SK-N-SH (cell line): Measurements from ENCODE around the gene PLPPR2. TPM values are rescaled to one million over a fixed set of nuclear protein-coding genes. Genes with fewer than 3 reads are reported as not detected.

ENCODE experiments used
- CTCF ChIA-PET: fragments of 300-600, 350-600 bp; formaldehyde crosslinking; extraction: SDS; loops from one replicate; lab custom pipeline; 2021; lab: Yijun Ruan, JAX
- POLR2A ChIA-PET: fragments of 350-600 bp; sonication (Branson Sonifier 250); formaldehyde crosslinking; extraction: SDS; loops from one replicate; lab custom pipeline; 2020; ENCODE audit warnings: antibody characterized with exemption, inconsistent platforms; lab: Yijun Ruan, JAX
- DNase-seq: peaks from one replicate; pipeline ENCODE4 v3.0.0; 2012
- H2AFZ ChIP-seq: fragments of 200-600 bp; sonication (generic); 2 replicates; pipeline ENCODE4 v1.8.1; 2016; ENCODE audit warnings: antibody characterized with exemption, mild to moderate bottlenecking, low read depth
- H3F3A ChIP-seq: fragments of 200-600 bp; sonication (generic); replicated peaks from 2 replicates; pipeline ENCODE3; 2016; ENCODE audit warnings: antibody characterized with exemption, mild to moderate bottlenecking; ENCODE audit not compliant: insufficient read depth
- H3K27ac ChIP-seq, 2 experiments: fragments of 200-500 bp in 1 of 2; fragments of 200-600 bp in 1 of 2; sonication (Bioruptor generic) in 1 of 2; sonication (generic), shearing (Covaris generic) in 1 of 2; 2 replicates each; pipeline versions ENCODE4 v1.5.1 to v1.6.1; 2014 to 2016; ENCODE audit warnings: low read depth in 2 of 2, inconsistent platforms in 1 of 2, low read length in 1 of 2, mild to moderate bottlenecking in 1 of 2, mixed read lengths in 1 of 2
- H3K27me3 ChIP-seq: fragments of 200-600 bp; sonication (generic), shearing (Covaris generic); 2 replicates; pipeline ENCODE4 v1.6.1; 2016; ENCODE audit warnings: mixed run types; ENCODE audit not compliant: insufficient read depth
- H3K36me3 ChIP-seq, 2 experiments: fragments of 200-500 bp in 1 of 2; fragments of 200-600 bp in 1 of 2; sonication (Bioruptor generic) in 1 of 2; sonication (generic) in 1 of 2; replicated peaks in 1 of 2; 2 replicates each; pipeline versions ENCODE3 to v1.5.1; 2014 to 2016; ENCODE audit warnings: low read length in 1 of 2, mild to moderate bottlenecking in 1 of 2; ENCODE audit not compliant: insufficient read depth in 2 of 2, control insufficient read depth in 1 of 2
- H3K4me1 ChIP-seq, 2 experiments: fragments of 200-500 bp in 1 of 2; fragments of 200-600 bp in 1 of 2; sonication (Bioruptor generic) in 1 of 2; sonication (generic), shearing (Covaris generic) in 1 of 2; 2 replicates each; pipeline versions ENCODE4 v1.5.1 to v1.6.1; 2014 to 2016; ENCODE audit warnings: low read depth in 1 of 2, low read length in 1 of 2, mixed run types in 1 of 2; ENCODE audit not compliant: insufficient read depth in 2 of 2, control insufficient read depth in 1 of 2
- H3K4me2 ChIP-seq: fragments of 200-600 bp; sonication (generic), shearing (Covaris generic); 2 replicates; pipeline ENCODE4 v1.6.1; 2017; ENCODE audit warnings: mixed run types
- H3K4me3 ChIP-seq, 2 experiments: fragments of 200-500 bp in 1 of 2; fragments of 200-600 bp in 1 of 2; sonication (Bioruptor generic) in 1 of 2; sonication (generic), shearing (Covaris generic) in 1 of 2; 2 replicates each; pipeline versions ENCODE4 v1.5.1 to v1.8.1; 2014 to 2016; ENCODE audit warnings: low read depth in 2 of 2, inconsistent platforms in 1 of 2, low read length in 1 of 2, mild to moderate bottlenecking in 1 of 2, mixed read lengths in 1 of 2, moderate library complexity in 1 of 2
- H3K79me2 ChIP-seq: fragments of 200-600 bp; sonication (generic); 2 replicates; pipeline ENCODE4 v1.8.1; 2017; ENCODE audit warnings: mild to moderate bottlenecking; ENCODE audit not compliant: insufficient read depth
- H3K9ac ChIP-seq: fragments of 200-600 bp; sonication (generic); 2 replicates; pipeline ENCODE4 v1.6.1; 2017; ENCODE audit warnings: mixed run types
- H3K9me2 ChIP-seq: fragments of 200-600 bp; sonication (generic); 2 replicates; pipeline ENCODE4 v1.6.1; 2017; ENCODE audit warnings: mixed run types
- H3K9me3 ChIP-seq: fragments of 200-600 bp; sonication (generic); 2 replicates; pipeline ENCODE4 v1.6.1; 2017; ENCODE audit warnings: mixed run types, mild to moderate bottlenecking, moderate library complexity
- H4K20me1 ChIP-seq: fragments of 200-600 bp; sonication (generic); 2 replicates; pipeline ENCODE4 v1.6.1; 2017; ENCODE audit warnings: mild to moderate bottlenecking, mixed run types; ENCODE audit not compliant: insufficient read depth
- EP300 ChIP-seq, 2 experiments: IDR thresholded peaks; 2 replicates each; pipeline versions ENCODE4 v1.4.0 to v1.6.1; 2012; ENCODE audit warnings: borderline replicate concordance in 1 of 2, low read depth in 1 of 2, low read length in 1 of 2
- GABPA ChIP-seq: IDR thresholded peaks from 2 replicates; pipeline ENCODE4 v1.4.0; 2012; ENCODE audit warnings: low read depth, mild to moderate bottlenecking
- GATA2 ChIP-seq: sonication (generic); formaldehyde crosslinking; IDR thresholded peaks from 2 replicates; pipeline ENCODE4 v1.5.0; 2020; ENCODE audit warnings: mild to moderate bottlenecking, missing genetic modification reagents
- IRF3 ChIP-seq: fragments of 150-350 bp; IDR thresholded peaks from 2 replicates; pipeline ENCODE4 v1.6.1; 2016; ENCODE audit warnings: mild to moderate bottlenecking, low read depth, low read length
- MXI1 ChIP-seq: IDR thresholded peaks from 2 replicates; pipeline ENCODE4 v1.6.1; 2012; ENCODE audit warnings: mild to moderate bottlenecking, low read depth, low read length, improper control_type of control experiment
- NRF1 ChIP-seq: IDR thresholded peaks from 2 replicates; pipeline ENCODE4 v1.6.1; 2012; ENCODE audit warnings: low read depth, mild to moderate bottlenecking, low read length
- PBX3 ChIP-seq: IDR thresholded peaks from 2 replicates; pipeline ENCODE4; 2012
- POLR2AphosphoS5 ChIP-seq: IDR thresholded peaks from 2 replicates; pipeline ENCODE4 v1.6.1; 2012; ENCODE audit warnings: low read depth, low read length
- REST ChIP-seq: IDR thresholded peaks from 2 replicates; pipeline ENCODE4 v1.6.1; 2012; ENCODE audit warnings: mild to moderate bottlenecking, low read depth, low read length, moderate library complexity
- RFX5 ChIP-seq: IDR thresholded peaks from 2 replicates; pipeline ENCODE4 v1.6.1; 2012; ENCODE audit warnings: mild to moderate bottlenecking, improper control_type of control experiment, low read length
- RXRA ChIP-seq: IDR thresholded peaks from 2 replicates; pipeline ENCODE4 v1.4.0; 2012; ENCODE audit warnings: low read depth, mild to moderate bottlenecking, borderline replicate concordance
- SIN3A ChIP-seq: IDR thresholded peaks from 2 replicates; pipeline ENCODE4 v1.6.1; 2012; ENCODE audit warnings: low read depth, mild to moderate bottlenecking, low read length, moderate library complexity, borderline replicate concordance
- SMC3 ChIP-seq: IDR thresholded peaks from 2 replicates; pipeline ENCODE4 v1.6.1; 2012; ENCODE audit warnings: low read depth, low read length, improper control_type of control experiment
- TAF1 ChIP-seq: IDR thresholded peaks from 2 replicates; pipeline ENCODE4 v1.6.1; 2012; ENCODE audit warnings: low read depth, mild to moderate bottlenecking, low read length, moderate library complexity, borderline replicate concordance
- TCF12 ChIP-seq: IDR thresholded peaks from 2 replicates; pipeline ENCODE4 v1.4.0; 2012
- whole genome bisulfite sequencing: methylation state at CpG from one replicate; pipeline ENCODE4 v1.1.6; 2017; ENCODE audit warnings: low lambda C conversion rate; 5-methylcytosine and 5-hydroxymethylcytosine counted together
- polyA plus RNA-seq, 3 experiments: library from polyadenylated mRNA; depleted of rRNA; stranded (reverse); fragments of >200 nt; gene quantifications; 2 replicates each; pipeline ENCODE4 v1.2.3, GENCODE V29; 2012

Gene PLPPR2
- polyA plus RNA-seq (2012; rRNA removed) = 18.9 and 26.2 TPM in 2 replicates
- 10.6 and 17.6 TPM in 2 replicates for polyA plus RNA-seq (2012; cell fraction: cytosol; rRNA removed)
- polyA plus RNA-seq (2012; cell fraction: nucleus; rRNA removed) = 54.9 and 71.2 TPM in 2 replicates

GRCh38 chr19:11355160-11356073, at the start of gene PLPPR2:
Gene PLPPR2 (plus strand): TSS chr19:11355432. CDS start chr19:11357674, 2,242 bp downstream.
- DNase-seq = peak; percentile 98
- Histone ChIP-seq H3K4me2 (peak within 1 kb of the TSS; percentile 96), H3K27me3 (no peaks in the 10 kb centered on the region), H3F3A (no peaks in the 10 kb centered on the region), H3K79me2 (peaks cover 5% of the 10 kb centered on the region), H3K9ac (peak within 1 kb of the TSS; percentile 63; the same call in 1 of the 2 replicates), H3K9me3 (no peaks in the 10 kb centered on the region), H3K36me3 (no peaks in the 10 kb centered on the region), H3K4me1 (peaks cover 0 to 18% of the 10 kb centered on the region in 2 experiments; a peak in 1 of 4 replicates), H3K4me3 (peak within 1 kb of the TSS; percentile 48 to 70), H2AFZ (0 out of 2 replicates have a peak within 1 kb of the TSS, but pooled peaks have one; percentile 53), H4K20me1 (no peaks in the 10 kb centered on the region), H3K9me2 (no peaks in the 10 kb centered on the region), H3K27ac (no peak within 1 kb of the TSS; a peak in 1 of 4 replicates)
- WGBS = 1% methylated on average over 31 of the region's 62 CpGs
- CTCF ChIA-PET = no interaction called here
- POLR2A ChIA-PET = no interaction called here
- peak; percentile 42; the same call in 1 of the 2 replicates for TF ChIP-seq MXI1
- TF ChIP-seq REST = 0 out of 2 replicates have a peak, but pooled peaks have one; percentile 18
- peak; percentile 53; the same call in 1 of the 2 replicates for TF ChIP-seq POLR2AphosphoS5
- no peak for TF ChIP-seq GABPA
- peak; percentile 76 for TF ChIP-seq NRF1
- TF ChIP-seq, all 33 proteins: peak for 4

GRCh38 chr19:11306337-11306736, 48.9 kb upstream of the PLPPR2 start:
- no peak for TF ChIP-seq SMC3
- no peak for TF ChIP-seq SIN3A
- TF ChIP-seq RFX5 = no peak
- no peak for TF ChIP-seq EP300 (IDR thresholded peaks at IDR 0.05; ENCODE audit: borderline replicate concordance in 1 of 2, low read depth in 1 of 2, low read length in 1 of 2)
- TF ChIP-seq IRF3 = no peak
- TF ChIP-seq RXRA = no peak
- TF ChIP-seq GATA2 (CRISPR knock-in tag) = no peak
- TF ChIP-seq TCF12 = no peak
- TF ChIP-seq REST = no peak
- no peak for TF ChIP-seq TAF1
- no peak for TF ChIP-seq PBX3
- no peaks in the 10 kb centered on the region for H3K36me3 ChIP-seq
- H2AFZ ChIP-seq = no peak overlapping the region
- no peaks in the 10 kb centered on the region for H3F3A ChIP-seq
- WGBS = 70% methylated on average over 9 of the region's 9 CpGs
- H3K4me3 ChIP-seq = no peak overlapping the region
- no peaks in the 10 kb centered on the region for H4K20me1 ChIP-seq
- no peaks in the 10 kb centered on the region for H3K4me1 ChIP-seq
- no peak for DNase-seq
- no peak overlapping the region for H3K4me2 ChIP-seq
- no peaks in the 10 kb centered on the region for H3K9me2 ChIP-seq
- no peak overlapping the region for H3K27ac ChIP-seq
- H3K27me3 ChIP-seq = no peaks in the 10 kb centered on the region
- CTCF ChIA-PET = interaction anchor here (0.7 to 3.6 kb wide), 4 partner anchors 11 to 230 kb away, joined by 3 to 20 read pairs (median 3); partner anchors contain the start of gene TSPAN16
- H3K79me2 ChIP-seq = no peaks in the 10 kb centered on the region
- H3K9ac ChIP-seq = no peak overlapping the region
- POLR2A ChIA-PET = no interaction called here
- no peaks in the 10 kb centered on the region for H3K9me3 ChIP-seq
